GM23338 (cell line): ENCODE measurements around the gene SORD.
"Not testable (repeated sequence)": the region's sequence is repeated elsewhere in the genome, so short reads cannot be mapped to it uniquely, and the experiment has no call there.

Experiments
- JUNB ChIP-seq: IDR thresholded peaks from one replicate; pipeline ENCODE4 v1.6.1; 2016; ENCODE audit warnings: antibody characterized with exemption; ENCODE audit not compliant: unreplicated experiment
- TF ChIP-seq, protein P1 (sequence below), 2 experiments: fragments of 200-600 bp in 1 of 2; sonication (generic) in 1 of 2; conservative IDR thresholded peaks; 2 replicates each; pipeline versions ENCODE4 v1.5.1 to v1.6.1; 2016 to 2017; ENCODE audit warnings: antibody characterized with exemption in 2 of 2, low read depth in 2 of 2, mild to moderate bottlenecking in 2 of 2, moderate library complexity in 1 of 2

DNA sequence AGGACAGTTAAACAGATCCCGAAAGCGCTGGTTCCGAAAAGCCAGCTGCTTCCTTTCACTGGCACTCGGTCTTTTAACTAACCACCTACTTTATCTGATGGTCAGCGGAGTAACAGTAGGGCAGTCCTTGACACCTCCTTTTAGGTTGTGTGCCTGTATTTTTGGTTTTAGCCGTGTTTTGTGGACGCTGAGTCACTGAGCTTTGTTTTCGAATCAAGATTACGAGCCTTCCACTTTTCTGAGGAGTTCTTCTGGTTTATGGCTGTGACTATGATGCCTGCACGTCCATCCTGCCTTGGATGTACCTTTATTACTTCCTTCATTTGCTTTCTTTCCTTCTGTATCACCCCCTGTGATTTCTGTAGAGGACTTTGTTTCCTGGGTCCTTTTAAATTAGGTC, 59.4 kb downstream of the SORD start:
- TF ChIP-seq, protein P1, sequence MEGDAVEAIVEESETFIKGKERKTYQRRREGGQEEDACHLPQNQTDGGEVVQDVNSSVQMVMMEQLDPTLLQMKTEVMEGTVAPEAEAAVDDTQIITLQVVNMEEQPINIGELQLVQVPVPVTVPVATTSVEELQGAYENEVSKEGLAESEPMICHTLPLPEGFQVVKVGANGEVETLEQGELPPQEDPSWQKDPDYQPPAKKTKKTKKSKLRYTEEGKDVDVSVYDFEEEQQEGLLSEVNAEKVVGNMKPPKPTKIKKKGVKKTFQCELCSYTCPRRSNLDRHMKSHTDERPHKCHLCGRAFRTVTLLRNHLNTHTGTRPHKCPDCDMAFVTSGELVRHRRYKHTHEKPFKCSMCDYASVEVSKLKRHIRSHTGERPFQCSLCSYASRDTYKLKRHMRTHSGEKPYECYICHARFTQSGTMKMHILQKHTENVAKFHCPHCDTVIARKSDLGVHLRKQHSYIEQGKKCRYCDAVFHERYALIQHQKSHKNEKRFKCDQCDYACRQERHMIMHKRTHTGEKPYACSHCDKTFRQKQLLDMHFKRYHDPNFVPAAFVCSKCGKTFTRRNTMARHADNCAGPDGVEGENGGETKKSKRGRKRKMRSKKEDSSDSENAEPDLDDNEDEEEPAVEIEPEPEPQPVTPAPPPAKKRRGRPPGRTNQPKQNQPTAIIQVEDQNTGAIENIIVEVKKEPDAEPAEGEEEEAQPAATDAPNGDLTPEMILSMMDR (conservative IDR thresholded peaks at IDR 0.05; ENCODE audit: low read depth in 2 of 2) = not testable (repeated sequence)
- TF ChIP-seq JUNB = not testable (repeated sequence)
